ENCODE data around the gene ATG3. TPM values are rescaled to one million over a fixed set of nuclear protein-coding genes. Genes with fewer than 3 reads are reported as not detected.

The ATG3 gene
- total RNA-seq, 1 donor from 2014 or later, result 38.2 TPM

Other genes with a start within 250 kb of the ATG3 start
- 0.92 TPM for gene CD200, start 228.8 kb downstream of the ATG3 start, total RNA-seq
- gene BTLA, start 62.5 kb downstream of the ATG3 start, total RNA-seq, result 0.14 TPM
- 14.6 TPM for gene SLC35A5, start 83 bp upstream of the ATG3 start, total RNA-seq
- gene CCDC80, start 79.2 kb upstream of the ATG3 start, total RNA-seq, result 78.2 TPM

Measured in Right ventricle myocardium inferior (tissue), 1 donor.